CD14-positive monocyte (primary cell): ENCODE data around the gene ARRDC1. TPM values are rescaled to one million over a fixed set of nuclear protein-coding genes. Genes with fewer than 3 reads are reported as not detected.

ENCODE experiments used
- DNase-seq, 3 donors: peaks; one replicate each; pipeline ENCODE4 v3.0.0-alpha.2; 2011 to 2022
- H2AFZ ChIP-seq: 2 replicates; pipeline ENCODE4 v1.6.0; 2012; ENCODE audit warnings: mild to moderate bottlenecking, low read depth, low read length, inconsistent platforms; ENCODE audit not compliant: insufficient read depth, poor library complexity, severe bottlenecking
- H3K27ac ChIP-seq, 2 donors: 1 replicate in 1 of 2; 2 replicates in 1 of 2; pipeline ENCODE4 v1.5.1; 2012 to 2013; ENCODE audit warnings: low read length in 2 of 2, control low read depth in 1 of 2, inconsistent platforms in 1 of 2, low read depth in 1 of 2, mild to moderate bottlenecking in 1 of 2
- H3K27me3 ChIP-seq, 2 donors: one replicate each; pipeline versions ENCODE4 v1.6.0 to v1.6.1; 2011 to 2013; ENCODE audit warnings: low read length in 2 of 2; ENCODE audit not compliant: control insufficient read depth in 2 of 2, insufficient read depth in 2 of 2
- H3K36me3 ChIP-seq, 2 donors: replicated peaks in 1 of 2; 1 replicate in 1 of 2; 2 replicates in 1 of 2; pipeline versions ENCODE4 v1.5.1 to v1.6.1; 2012 to 2013; ENCODE audit warnings: low read length in 2 of 2, control low read depth in 1 of 2, inconsistent platforms in 1 of 2, mild to moderate bottlenecking in 1 of 2; ENCODE audit not compliant: insufficient read depth in 2 of 2, control insufficient read depth in 1 of 2
- H3K4me1 ChIP-seq, 2 donors: 1 replicate in 1 of 2; 2 replicates in 1 of 2; pipeline versions ENCODE4 v1.5.1 to v1.6.1; 2012 to 2013; ENCODE audit warnings: low read length in 2 of 2, control low read depth in 1 of 2, inconsistent platforms in 1 of 2, mild to moderate bottlenecking in 1 of 2, moderate library complexity in 1 of 2; ENCODE audit not compliant: insufficient read depth in 2 of 2, control insufficient read depth in 1 of 2
- H3K4me2 ChIP-seq: replicated peaks from 2 replicates; pipeline ENCODE3; 2012; ENCODE audit warnings: low read length, moderate library complexity, mild to moderate bottlenecking; ENCODE audit not compliant: poor library complexity, severe bottlenecking; ENCODE audit errors: extremely low read depth
- H3K4me3 ChIP-seq, 3 experiments: fragments of 200-600 bp in 1 of 3; sonication (generic) in 1 of 3; replicated peaks in 1 of 3; 1 replicate in 2 of 3; 2 replicates in 1 of 3; pipeline ENCODE4 v1.5.1; 2011 to 2013; ENCODE audit warnings: low read length in 3 of 3, mild to moderate bottlenecking in 3 of 3, control low read depth in 2 of 3, low read depth in 2 of 3, inconsistent platforms in 1 of 3, moderate library complexity in 1 of 3
- H3K79me2 ChIP-seq: 2 replicates; pipeline ENCODE4 v1.6.0; 2012; ENCODE audit warnings: mild to moderate bottlenecking, control low read depth, inconsistent platforms, low read length, moderate library complexity; ENCODE audit not compliant: insufficient read depth
- H3K9ac ChIP-seq: 2 replicates; pipeline ENCODE4 v1.6.0; 2017; ENCODE audit warnings: low read length, mild to moderate bottlenecking; ENCODE audit not compliant: insufficient read depth, poor library complexity, severe bottlenecking
- H3K9me3 ChIP-seq, 2 donors: replicated peaks in 1 of 2; 1 replicate in 1 of 2; 2 replicates in 1 of 2; pipeline versions ENCODE4 v1.5.1 to v1.6.1; 2012 to 2013; ENCODE audit warnings: low read length in 2 of 2, control low read depth in 1 of 2; ENCODE audit not compliant: control insufficient read depth in 1 of 2, insufficient read depth in 1 of 2
- H4K20me1 ChIP-seq: 2 replicates; pipeline ENCODE4 v1.6.0; 2012; ENCODE audit warnings: mild to moderate bottlenecking, low read length, control low read depth, moderate library complexity; ENCODE audit not compliant: insufficient read depth
- H3K27ac Mint-ChIP-seq, 7 donors: one replicate each; pipeline ENCODE4 v1.8.0; 2020; ENCODE audit warnings: mild to moderate bottlenecking in 7 of 7, mixed read lengths in 7 of 7, moderate library complexity in 6 of 7, inconsistent platforms in 2 of 7
- H3K27me3 Mint-ChIP-seq, 3 donors: one replicate each; pipeline ENCODE4 v1.8.0; 2021 to 2022; ENCODE audit warnings: low read depth in 3 of 3, mild to moderate bottlenecking in 3 of 3, mixed read lengths in 3 of 3, moderate library complexity in 3 of 3, inconsistent platforms in 1 of 3
- H3K36me3 Mint-ChIP-seq, 2 donors: one replicate each; pipeline ENCODE4 v1.8.0; 2020; ENCODE audit warnings: mixed read lengths in 2 of 2, inconsistent platforms in 1 of 2, mild to moderate bottlenecking in 1 of 2
- H3K4me1 Mint-ChIP-seq: one replicate; pipeline ENCODE4 v1.8.0; 2020; ENCODE audit warnings: mild to moderate bottlenecking, mixed read lengths
- H3K4me3 Mint-ChIP-seq, 2 donors: one replicate each; pipeline ENCODE4 v1.8.0; 2020; ENCODE audit warnings: mild to moderate bottlenecking in 2 of 2, mixed read lengths in 2 of 2, moderate library complexity in 1 of 2
- H3K9me3 Mint-ChIP-seq, 7 donors: one replicate each; pipeline ENCODE4 v1.8.0; 2020 to 2022; ENCODE audit warnings: mixed read lengths in 7 of 7, mild to moderate bottlenecking in 6 of 7, moderate library complexity in 6 of 7, inconsistent platforms in 2 of 7
- WGBS: methylation state at CpG from one replicate; pipeline ENCODE4 v1.1.5; 2013; ENCODE audit warnings: missing lambda C conversion rate; ENCODE audit not compliant: insufficient coverage; 5-methylcytosine and 5-hydroxymethylcytosine counted together
- intact Hi-C, 2 donors: fragments of 100-400 bp; cut with micrococcal nuclease; formaldehyde crosslinking; loops; one replicate each; pipeline versions ENCODE4 v1.15.0 to v1.15.1; 2023
- polyA plus RNA-seq, 3 donors: library from polyadenylated mRNA; depleted of rRNA in 1 of 3; unstranded in 2 of 3; stranded (reverse) in 1 of 3; fragments of 300-500 nt in 2 of 3; fragments of >200 nt in 1 of 3; fragmentation: Illumina TruSeq in 2 of 3; gene quantifications; 1 replicate in 2 of 3; 2 replicates in 1 of 3; pipeline ENCODE4 v1.2.3, GENCODE V29; 2012 to 2021
- TF ChIP-seq, protein P1 (sequence below): fragments of 200-600 bp; IDR thresholded peaks from one replicate; pipeline ENCODE4 v1.8.0; 2022; ENCODE audit warnings: antibody characterized with exemption, mild to moderate bottlenecking

ARRDC1 gene
- polyA plus RNA-seq, 3 donors, result 83.2 to 454 (median 87.6) TPM

DNA sequence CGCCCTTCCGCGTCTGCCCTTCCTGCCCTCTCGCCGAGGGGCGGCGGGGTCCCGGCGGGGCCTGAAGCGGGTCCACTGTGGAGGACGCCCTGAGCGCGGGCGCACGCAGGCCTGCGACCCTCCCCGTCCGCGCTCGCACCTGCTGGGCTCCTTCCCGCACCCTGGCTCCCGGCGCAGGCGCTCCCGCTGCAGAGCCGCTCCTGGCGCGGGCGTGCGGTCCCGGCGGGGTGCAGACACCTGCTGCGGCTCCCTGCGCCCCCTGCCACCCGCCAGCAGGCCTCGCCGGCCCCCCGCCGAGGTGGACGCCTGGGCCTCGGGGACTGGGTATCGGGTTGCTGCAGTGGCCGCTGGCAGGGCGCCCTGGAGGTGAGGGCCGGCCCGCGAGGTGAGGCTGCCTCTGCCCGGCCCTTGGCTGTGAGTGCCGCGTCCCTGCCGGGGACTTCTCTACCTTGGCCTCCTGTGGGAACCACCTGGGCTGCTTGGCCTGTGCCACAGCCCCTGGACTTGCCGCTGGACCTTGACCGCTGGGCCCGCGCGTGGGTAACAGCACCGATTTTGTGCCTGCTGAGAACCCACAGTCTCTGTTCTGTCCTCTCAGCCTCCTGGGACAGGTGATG lies 627 bp downstream of the ARRDC1 start:
- peak overlapping the region; percentile 69 to 95 (median 89) for H3K27ac Mint-ChIP-seq
- peaks cover 67 to 69% of the 10 kb centered on the region in 2 donors for H3K4me1 ChIP-seq
- H3K36me3 Mint-ChIP-seq, result peaks cover 4 to 13% of the 10 kb centered on the region in 2 donors
- peak overlapping the region; percentile 57 for H2AFZ ChIP-seq
- TF ChIP-seq, protein P1, sequence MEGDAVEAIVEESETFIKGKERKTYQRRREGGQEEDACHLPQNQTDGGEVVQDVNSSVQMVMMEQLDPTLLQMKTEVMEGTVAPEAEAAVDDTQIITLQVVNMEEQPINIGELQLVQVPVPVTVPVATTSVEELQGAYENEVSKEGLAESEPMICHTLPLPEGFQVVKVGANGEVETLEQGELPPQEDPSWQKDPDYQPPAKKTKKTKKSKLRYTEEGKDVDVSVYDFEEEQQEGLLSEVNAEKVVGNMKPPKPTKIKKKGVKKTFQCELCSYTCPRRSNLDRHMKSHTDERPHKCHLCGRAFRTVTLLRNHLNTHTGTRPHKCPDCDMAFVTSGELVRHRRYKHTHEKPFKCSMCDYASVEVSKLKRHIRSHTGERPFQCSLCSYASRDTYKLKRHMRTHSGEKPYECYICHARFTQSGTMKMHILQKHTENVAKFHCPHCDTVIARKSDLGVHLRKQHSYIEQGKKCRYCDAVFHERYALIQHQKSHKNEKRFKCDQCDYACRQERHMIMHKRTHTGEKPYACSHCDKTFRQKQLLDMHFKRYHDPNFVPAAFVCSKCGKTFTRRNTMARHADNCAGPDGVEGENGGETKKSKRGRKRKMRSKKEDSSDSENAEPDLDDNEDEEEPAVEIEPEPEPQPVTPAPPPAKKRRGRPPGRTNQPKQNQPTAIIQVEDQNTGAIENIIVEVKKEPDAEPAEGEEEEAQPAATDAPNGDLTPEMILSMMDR, result no peak
- intact Hi-C loops, result loop anchor here (1.0 to 10.0 kb wide), 4 partner anchors 12 to 141 kb away; partner anchors contain the start of genes MRPL41 (in 1 of the 2) and PNPLA7 (in 1 of the 2)
- no peak for DNase-seq
- H3K27ac ChIP-seq, result peak overlapping the region; percentile 80 to 82
- H3K9ac ChIP-seq, result peak overlapping the region; percentile 79
- peak overlapping the region; percentile 41 to 93 (median 74) for H3K4me3 ChIP-seq
- peaks cover 51% of the 10 kb centered on the region for H3K79me2 ChIP-seq
- WGBS, result 3% methylated on average over 57 of the region's 57 CpGs
- H3K9me3 Mint-ChIP-seq, result no peaks in the 10 kb centered on the region
- no peaks in the 10 kb centered on the region for H3K9me3 ChIP-seq
- H3K4me2 ChIP-seq, result peak overlapping the region; percentile 99
- H3K27me3 Mint-ChIP-seq, result peaks cover 0 to 10% (median 6%) of the 10 kb centered on the region in 3 donors
- H4K20me1 ChIP-seq, result peaks cover 43% of the 10 kb centered on the region
- H3K36me3 ChIP-seq, result no peaks in the 10 kb centered on the region
- H3K4me1 Mint-ChIP-seq, result peaks cover 69% of the 10 kb centered on the region
- H3K27me3 ChIP-seq, result no peaks in the 10 kb centered on the region
- peak overlapping the region; percentile 86 to 96 for H3K4me3 Mint-ChIP-seq

DNA sequence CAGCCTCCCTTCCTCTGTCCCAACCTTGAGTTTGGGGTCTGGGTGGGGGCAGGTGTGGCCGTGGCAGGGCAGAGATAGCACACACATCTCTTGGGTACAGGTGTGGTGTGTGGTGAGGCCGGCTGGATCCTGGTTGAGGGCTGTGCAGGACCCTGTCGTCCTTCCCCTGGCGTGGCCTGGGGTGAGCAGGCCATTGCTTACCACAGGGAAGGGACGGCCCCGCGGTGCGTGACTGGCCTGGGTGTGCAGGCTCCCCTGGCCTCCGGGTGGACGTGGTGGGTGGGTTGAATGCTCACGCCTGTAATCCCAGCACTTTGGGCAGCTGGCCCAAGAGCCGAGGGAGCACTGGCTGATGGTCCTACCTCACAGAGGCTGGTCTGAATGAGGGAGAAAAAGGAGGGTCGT lies 1.2 kb downstream of the ARRDC1 start:
- TF ChIP-seq, protein P1, result no peak
- H3K4me3 Mint-ChIP-seq, result peak overlapping the region; percentile 86 to 96
- WGBS, result 18% methylated on average over 11 of the region's 13 CpGs
- H3K27ac Mint-ChIP-seq, result peak overlapping the region; percentile 82 to 95 (median 91)
- H3K4me2 ChIP-seq, result peak overlapping the region; percentile 99
- no peak overlapping the region for H2AFZ ChIP-seq
- peak overlapping the region; percentile 41 to 93 (median 74) for H3K4me3 ChIP-seq
- H3K27me3 ChIP-seq, result no peaks in the 10 kb centered on the region
- DNase-seq, result peak in 2 of 3 donors; percentile 25 to 48
- peaks cover 72% of the 10 kb centered on the region for H3K4me1 Mint-ChIP-seq
- no peaks in the 10 kb centered on the region for H3K9me3 Mint-ChIP-seq
- peaks cover 49% of the 10 kb centered on the region for H4K20me1 ChIP-seq
- peaks cover 0 to 10% (median 6%) of the 10 kb centered on the region in 3 donors for H3K27me3 Mint-ChIP-seq
- no peaks in the 10 kb centered on the region for H3K9me3 ChIP-seq
- H3K9ac ChIP-seq, result peak overlapping the region; percentile 79
- H3K36me3 Mint-ChIP-seq, result peaks cover 4 to 13% of the 10 kb centered on the region in 2 donors
- H3K27ac ChIP-seq, result peak overlapping the region; percentile 80 to 82
- H3K79me2 ChIP-seq, result peaks cover 57% of the 10 kb centered on the region
- no peaks in the 10 kb centered on the region for H3K36me3 ChIP-seq
- peaks cover 71 to 74% of the 10 kb centered on the region in 2 donors for H3K4me1 ChIP-seq
- intact Hi-C loops, result loop anchor here (1.0 to 10.0 kb wide), 4 partner anchors 12 to 142 kb away; partner anchors contain the start of genes MRPL41 (in 1 of the 2) and PNPLA7 (in 1 of the 2)
